HepG2 (cell line): ENCODE measurements around the gene RAB3B. TPM values are rescaled to one million over a fixed set of nuclear protein-coding genes. Genes with fewer than 3 reads are reported as not detected.

ENCODE experiments used
- ATAC-seq: fragments of 200-7000 bp; cut with Tn5 transposase; 3 replicates; pipeline ENCODE4 v1.9.1; 2020; ENCODE audit warnings: mild to moderate bottlenecking, moderate library complexity
- BruUV-seq: library from RNA; stranded (reverse); fragments of 400-500 nt; replicated peaks from 2 replicates; lab custom pipeline; 2021; lab: Mats Ljungman, UMichigan
- CTCF ChIA-PET: fragments of 300-600 bp; formaldehyde crosslinking; extraction: SDS; loops from one replicate; lab custom pipeline; 2021; ENCODE audit warnings: low total read pairs, inconsistent platforms, low intra/inter-chr PET ratio; lab: Yijun Ruan, JAX
- POLR2A ChIA-PET: fragments of 350-600 bp; sonication (Branson Sonifier 250); formaldehyde crosslinking; loops from one replicate; lab custom pipeline; 2020; ENCODE audit warnings: antibody characterized with exemption, inconsistent platforms; lab: Yijun Ruan, JAX
- DNase-seq: peaks from one replicate; pipeline ENCODE4 v3.0.0-alpha.2; 2015; ENCODE audit warnings: low spot score
- FAIRE-seq: peaks from 3 replicates; lab custom pipeline; 2011; peaks lifted over from hg19 to GRCh38; lab: Jason Lieb, UNC
- H2AFZ ChIP-seq: one replicate; pipeline ENCODE4 v1.6.1; 2011; ENCODE audit warnings: low read length, inconsistent platforms
- H3K27ac ChIP-seq: fragments of 300-600 bp; 3 replicates; pipeline ENCODE4 v1.8.0; 2011; ENCODE audit warnings: mixed run types, mild to moderate bottlenecking, mixed read lengths, low read length, inconsistent platforms; ENCODE audit not compliant: insufficient read depth; ENCODE audit errors: extremely low read length
- H3K27me3 ChIP-seq, 2 experiments: fragments of 200-600 bp in 1 of 2; 2 replicates in 1 of 2; 3 replicates in 1 of 2; pipeline versions ENCODE4 v1.6.0 to v1.8.0; 2011; ENCODE audit warnings: low read length in 2 of 2, mild to moderate bottlenecking in 2 of 2, moderate library complexity in 2 of 2, inconsistent platforms in 1 of 2; ENCODE audit not compliant: insufficient read depth in 2 of 2, control insufficient read depth in 1 of 2
- H3K36me3 ChIP-seq, 2 experiments: fragments of 200-600 bp in 1 of 2; replicated peaks in 1 of 2; 2 replicates in 1 of 2; 3 replicates in 1 of 2; pipeline versions ENCODE4 v1.5.1 to v1.8.0; 2011; ENCODE audit warnings: low read length in 2 of 2, inconsistent platforms in 1 of 2; ENCODE audit not compliant: insufficient read depth in 2 of 2, control insufficient read depth in 1 of 2
- H3K4me1 ChIP-seq: 2 replicates; pipeline ENCODE4 v1.5.1; 2012; ENCODE audit warnings: low read length, inconsistent platforms; ENCODE audit not compliant: insufficient read depth
- H3K4me2 ChIP-seq: 2 replicates; pipeline ENCODE4 v1.6.0; 2011; ENCODE audit warnings: low read depth, low read length, inconsistent platforms
- H3K4me3 ChIP-seq, 3 experiments: fragments of 200-600 bp in 1 of 3; sonication (generic), shearing (Covaris generic) in 1 of 3; replicated peaks in 1 of 3; 2 replicates each; pipeline ENCODE4 v1.5.1; 2011 to 2016; ENCODE audit warnings: low read length in 3 of 3, inconsistent platforms in 2 of 3, low read depth in 2 of 3, mild to moderate bottlenecking in 2 of 3, control low read depth in 1 of 3, mixed read lengths in 1 of 3; ENCODE audit not compliant: insufficient read depth in 1 of 3
- H3K79me2 ChIP-seq: one replicate; pipeline ENCODE4 v1.6.1; 2011; ENCODE audit warnings: low read length, inconsistent platforms; ENCODE audit not compliant: insufficient read depth
- H3K9ac ChIP-seq: 2 replicates; pipeline ENCODE4 v1.6.0; 2011; ENCODE audit warnings: mild to moderate bottlenecking, low read depth, low read length, inconsistent platforms; ENCODE audit not compliant: insufficient read depth
- H3K9me3 ChIP-seq: 2 replicates; pipeline ENCODE4 v1.5.1; 2012; ENCODE audit warnings: mild to moderate bottlenecking, low read length
- H4K20me1 ChIP-seq: 2 replicates; pipeline ENCODE4 v1.6.0; 2011; ENCODE audit warnings: inconsistent platforms, mild to moderate bottlenecking, low read length, moderate library complexity; ENCODE audit not compliant: insufficient read depth
- BRD4 ChIP-seq: sonication (generic); formaldehyde crosslinking; IDR thresholded peaks from 2 replicates; pipeline ENCODE4 v1.4.0; 2020; ENCODE audit warnings: missing genetic modification reagents
- HNRNPH1 ChIP-seq: fragments of 200-400 bp; formaldehyde crosslinking; optimal IDR thresholded peaks from 2 replicates; pipeline ENCODE3; 2017; ENCODE audit warnings: mild to moderate bottlenecking, low read depth, low read length
- HOXA5 ChIP-seq: sonication (generic); formaldehyde crosslinking; IDR thresholded peaks from 2 replicates; pipeline ENCODE4 v1.4.0; 2020; ENCODE audit warnings: missing genetic modification reagents
- ZFP36L2 ChIP-seq: sonication (generic); formaldehyde crosslinking; IDR thresholded peaks from 2 replicates; pipeline ENCODE4 v1.4.0; 2020; ENCODE audit warnings: missing genetic modification reagents
- ZNF570 ChIP-seq: sonication (generic); formaldehyde crosslinking; IDR thresholded peaks from 2 replicates; pipeline ENCODE4 v1.4.0; 2020; ENCODE audit warnings: mild to moderate bottlenecking, missing genetic modification reagents, borderline replicate concordance
- ZNF800 ChIP-seq: sonication (generic); formaldehyde crosslinking; IDR thresholded peaks from 2 replicates; pipeline ENCODE4 v1.4.0; 2020; ENCODE audit warnings: missing genetic modification reagents
- WGBS: methylation state at CpG from one replicate; pipeline ENCODE4 v1.1.6; 2017; ENCODE audit warnings: low lambda C conversion rate; 5-methylcytosine and 5-hydroxymethylcytosine counted together
- in situ Hi-C: cut with HindIII; loops from 2 replicates; pipeline ENCODE4 v1.10.0; 2017; ENCODE audit warnings: low pct_unique_long_range_greater_than_20kb; ENCODE audit not compliant: extremely low pct_ligation_motif_present
- intact Hi-C: fragments of 100-400 bp; cut with micrococcal nuclease; formaldehyde crosslinking; loops from one replicate; pipeline ENCODE4 v1.10.0; 2022; ENCODE audit not compliant: unreplicated experiment
- polyA plus RNA-seq, 8 experiments: library from polyadenylated mRNA; depleted of rRNA in 3 of 8; stranded (reverse) in 7 of 8; unstranded in 1 of 8; fragments of >200 nt; fragmentation: Illumina TruSeq in 4 of 8; extraction: Trizol in 4 of 8; gene quantifications; 2 replicates each; pipeline versions ENCODE4 v1.2.1 to v1.2.3, GENCODE V29; 2011 to 2016; ENCODE audit warnings: low read depth in 4 of 8, missing spikeins in 1 of 8, mixed read lengths in 1 of 8; ENCODE audit not compliant: insufficient read depth in 1 of 8
- total RNA-seq, 5 experiments: library from RNA; depleted of rRNA; stranded (reverse); fragments of >200 nt; fragmentation: Illumina TruSeq; extraction: Trizol; gene quantifications; 2 replicates each; pipeline ENCODE4 v1.2.3, GENCODE V29; 2016; ENCODE audit warnings: low read depth in 1 of 5
- TF ChIP-seq, protein P1 (sequence below): sonication (generic); formaldehyde crosslinking; IDR thresholded peaks from 2 replicates; pipeline ENCODE4 v1.8.1; 2022; ENCODE audit warnings: low read depth, mild to moderate bottlenecking, missing genetic modification reagents

The RAB3B gene
- total and polyA plus RNA-seq, 2 of the 13 experiments (the other 11 are each of a cell fraction or from before 2014, with no cell fraction given): 1.0 to 1.2 TPM

DNA sequence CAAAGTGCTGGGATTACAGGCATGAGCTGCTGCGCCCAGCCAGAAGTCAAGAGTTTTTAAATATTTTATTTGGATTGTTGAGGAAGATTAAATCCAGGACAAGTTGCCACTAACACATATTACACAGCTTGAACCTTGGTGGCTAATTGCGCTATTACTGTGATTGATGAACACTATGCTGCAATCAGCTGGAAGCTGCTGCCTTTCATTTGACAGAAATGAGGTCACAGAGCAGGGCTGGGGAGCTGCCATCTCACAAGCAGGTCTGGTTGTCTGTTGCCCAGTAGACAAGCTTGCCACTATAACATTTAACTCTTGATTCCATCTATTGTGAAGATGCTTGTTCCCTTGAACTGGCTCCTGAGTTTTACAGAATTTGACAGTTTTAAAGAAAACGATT lies 74.5 kb downstream of the RAB3B start (continued):
- no peak for TF ChIP-seq HNRNPH1

DNA sequence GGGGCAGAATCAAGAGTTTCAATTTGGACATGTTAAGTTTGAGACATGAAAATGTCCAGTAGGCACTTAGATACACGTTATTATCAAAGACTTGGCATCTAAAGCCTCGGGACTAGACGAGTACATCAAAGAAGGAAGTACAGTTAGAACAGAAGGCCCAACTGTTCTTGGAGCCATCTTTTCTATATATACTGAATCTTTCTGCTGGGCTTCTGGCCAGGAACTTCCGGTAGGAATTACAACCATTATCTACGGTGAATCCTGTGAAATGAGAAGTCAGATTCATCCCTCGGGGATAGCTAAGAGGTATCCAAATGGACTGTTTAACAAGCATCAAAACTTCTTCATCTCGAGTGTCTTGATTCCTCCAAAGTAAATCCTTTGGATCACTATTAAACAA lies 77.6 kb downstream of the RAB3B start:
- H3K36me3 ChIP-seq: no peaks in the 10 kb centered on the region
- no peaks in the 10 kb centered on the region for H4K20me1 ChIP-seq
- FAIRE-seq: no peak
- H2AFZ ChIP-seq: no peak overlapping the region
- H3K4me3 ChIP-seq: no peak overlapping the region
- ATAC-seq: no peak
- no peak for DNase-seq
- CTCF ChIA-PET: no interaction called here
- no peak overlapping the region for H3K27ac ChIP-seq
- no peak for TF ChIP-seq HOXA5 (CRISPR knock-in tag)
- no peak for TF ChIP-seq BRD4 (CRISPR knock-in tag)
- no peak for TF ChIP-seq ZNF570 (CRISPR knock-in tag)
- POLR2A ChIA-PET: no interaction called here
- in situ Hi-C loops: no loop called here
- H3K4me2 ChIP-seq: no peak overlapping the region
- peaks cover 0 to 18% of the 10 kb centered on the region in 2 experiments; a peak in 2 of 5 replicates for H3K27me3 ChIP-seq
- H3K79me2 ChIP-seq: no peaks in the 10 kb centered on the region
- WGBS: 34% methylated on average over 7 of the region's 7 CpGs
- no peaks in the 10 kb centered on the region for H3K9me3 ChIP-seq
- no TSS peak for BruUV-seq
- no peak overlapping the region for H3K9ac ChIP-seq
- intact Hi-C loops: no loop called here
- no peaks in the 10 kb centered on the region for H3K4me1 ChIP-seq

- Histone ChIP-seq H2AFZ (no peak overlapping the region), H3K4me2 (no peak overlapping the region), H3K4me1 (no peaks in the 10 kb centered on the region), H3K9me3 (no peaks in the 10 kb centered on the region), H4K20me1 (no peaks in the 10 kb centered on the region), H3K27ac (no peak overlapping the region), H3K4me3 (no peak overlapping the region), H3K9ac (no peak overlapping the region), H3K36me3 (no peaks in the 10 kb centered on the region), H3K27me3 (peaks cover 0 to 18% of the 10 kb centered on the region in 2 experiments; a peak in 2 of 5 replicates), H3K79me2 (no peaks in the 10 kb centered on the region)
- DNase-seq (no peak), ATAC-seq (no peak), FAIRE-seq (no peak)
- POLR2A ChIA-PET: no interaction called here
- CTCF ChIA-PET: no interaction called here
- intact Hi-C loops (no loop called here), in situ Hi-C loops (no loop called here)
- BruUV-seq: no TSS peak
- 23% methylated on average over 4 of the region's 4 CpGs for WGBS
- TF ChIP-seq ZFP36L2 (CRISPR knock-in tag) (no peak), ZNF800 (CRISPR knock-in tag) (no peak)
- TF ChIP-seq, protein P1, sequence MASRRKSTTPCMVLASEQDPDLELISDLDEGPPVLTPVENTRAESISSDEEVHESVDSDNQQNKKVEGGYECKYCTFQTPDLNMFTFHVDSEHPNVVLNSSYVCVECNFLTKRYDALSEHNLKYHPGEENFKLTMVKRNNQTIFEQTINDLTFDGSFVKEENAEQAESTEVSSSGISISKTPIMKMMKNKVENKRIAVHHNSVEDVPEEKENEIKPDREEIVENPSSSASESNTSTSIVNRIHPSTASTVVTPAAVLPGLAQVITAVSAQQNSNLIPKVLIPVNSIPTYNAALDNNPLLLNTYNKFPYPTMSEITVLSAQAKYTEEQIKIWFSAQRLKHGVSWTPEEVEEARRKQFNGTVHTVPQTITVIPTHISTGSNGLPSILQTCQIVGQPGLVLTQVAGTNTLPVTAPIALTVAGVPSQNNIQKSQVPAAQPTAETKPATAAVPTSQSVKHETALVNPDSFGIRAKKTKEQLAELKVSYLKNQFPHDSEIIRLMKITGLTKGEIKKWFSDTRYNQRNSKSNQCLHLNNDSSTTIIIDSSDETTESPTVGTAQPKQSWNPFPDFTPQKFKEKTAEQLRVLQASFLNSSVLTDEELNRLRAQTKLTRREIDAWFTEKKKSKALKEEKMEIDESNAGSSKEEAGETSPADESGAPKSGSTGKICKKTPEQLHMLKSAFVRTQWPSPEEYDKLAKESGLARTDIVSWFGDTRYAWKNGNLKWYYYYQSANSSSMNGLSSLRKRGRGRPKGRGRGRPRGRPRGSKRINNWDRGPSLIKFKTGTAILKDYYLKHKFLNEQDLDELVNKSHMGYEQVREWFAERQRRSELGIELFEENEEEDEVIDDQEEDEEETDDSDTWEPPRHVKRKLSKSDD: no peak
Measured at GRCh38 chr1:51910221-51911000, 80.1 kb downstream of the RAB3B start.
